GM12801 (cell line): ENCODE results near the gene HOXC12.

Experiments used
- TF ChIP-seq, protein P1 (sequence below): IDR thresholded peaks from one replicate; pipeline ENCODE4 v1.5.1; 2011; ENCODE audit warnings: control low read depth; ENCODE audit not compliant: insufficient read length; ENCODE audit errors: extremely low read depth

HOXC12 gene

DNA sequence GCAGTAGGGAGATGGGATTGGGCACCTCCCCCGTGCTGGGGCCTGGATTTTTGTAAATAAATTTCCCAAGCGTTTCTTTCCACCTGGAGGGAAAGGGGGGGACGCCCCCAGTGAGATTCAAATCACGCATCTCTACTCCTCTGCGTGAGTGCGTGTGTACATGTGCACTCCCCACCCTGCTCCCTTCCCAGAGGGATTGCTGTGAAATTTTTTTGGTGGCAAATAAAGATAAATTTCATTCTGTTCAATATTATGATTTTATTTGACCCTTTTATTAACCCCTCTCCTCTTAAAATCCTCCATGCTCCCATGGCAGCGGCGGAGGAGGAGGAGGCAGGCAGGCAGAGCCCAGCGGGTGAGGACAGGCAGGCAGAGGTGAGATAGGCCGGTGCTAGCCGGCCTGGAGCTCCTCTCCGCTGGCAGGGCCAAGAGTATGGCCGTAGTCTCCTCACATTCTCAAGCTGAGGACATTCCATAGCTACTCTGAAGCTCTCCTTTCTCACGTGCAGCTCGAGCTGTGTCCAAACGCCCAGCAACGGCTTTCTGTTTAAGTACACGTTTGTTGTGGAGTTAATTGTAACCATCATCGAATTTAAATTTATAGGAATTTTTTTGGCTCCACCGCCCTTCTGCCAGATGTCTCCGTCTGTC, 21.6 kb downstream of the HOXC12 start:
- TF ChIP-seq, protein P1, sequence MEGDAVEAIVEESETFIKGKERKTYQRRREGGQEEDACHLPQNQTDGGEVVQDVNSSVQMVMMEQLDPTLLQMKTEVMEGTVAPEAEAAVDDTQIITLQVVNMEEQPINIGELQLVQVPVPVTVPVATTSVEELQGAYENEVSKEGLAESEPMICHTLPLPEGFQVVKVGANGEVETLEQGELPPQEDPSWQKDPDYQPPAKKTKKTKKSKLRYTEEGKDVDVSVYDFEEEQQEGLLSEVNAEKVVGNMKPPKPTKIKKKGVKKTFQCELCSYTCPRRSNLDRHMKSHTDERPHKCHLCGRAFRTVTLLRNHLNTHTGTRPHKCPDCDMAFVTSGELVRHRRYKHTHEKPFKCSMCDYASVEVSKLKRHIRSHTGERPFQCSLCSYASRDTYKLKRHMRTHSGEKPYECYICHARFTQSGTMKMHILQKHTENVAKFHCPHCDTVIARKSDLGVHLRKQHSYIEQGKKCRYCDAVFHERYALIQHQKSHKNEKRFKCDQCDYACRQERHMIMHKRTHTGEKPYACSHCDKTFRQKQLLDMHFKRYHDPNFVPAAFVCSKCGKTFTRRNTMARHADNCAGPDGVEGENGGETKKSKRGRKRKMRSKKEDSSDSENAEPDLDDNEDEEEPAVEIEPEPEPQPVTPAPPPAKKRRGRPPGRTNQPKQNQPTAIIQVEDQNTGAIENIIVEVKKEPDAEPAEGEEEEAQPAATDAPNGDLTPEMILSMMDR: no peak

DNA sequence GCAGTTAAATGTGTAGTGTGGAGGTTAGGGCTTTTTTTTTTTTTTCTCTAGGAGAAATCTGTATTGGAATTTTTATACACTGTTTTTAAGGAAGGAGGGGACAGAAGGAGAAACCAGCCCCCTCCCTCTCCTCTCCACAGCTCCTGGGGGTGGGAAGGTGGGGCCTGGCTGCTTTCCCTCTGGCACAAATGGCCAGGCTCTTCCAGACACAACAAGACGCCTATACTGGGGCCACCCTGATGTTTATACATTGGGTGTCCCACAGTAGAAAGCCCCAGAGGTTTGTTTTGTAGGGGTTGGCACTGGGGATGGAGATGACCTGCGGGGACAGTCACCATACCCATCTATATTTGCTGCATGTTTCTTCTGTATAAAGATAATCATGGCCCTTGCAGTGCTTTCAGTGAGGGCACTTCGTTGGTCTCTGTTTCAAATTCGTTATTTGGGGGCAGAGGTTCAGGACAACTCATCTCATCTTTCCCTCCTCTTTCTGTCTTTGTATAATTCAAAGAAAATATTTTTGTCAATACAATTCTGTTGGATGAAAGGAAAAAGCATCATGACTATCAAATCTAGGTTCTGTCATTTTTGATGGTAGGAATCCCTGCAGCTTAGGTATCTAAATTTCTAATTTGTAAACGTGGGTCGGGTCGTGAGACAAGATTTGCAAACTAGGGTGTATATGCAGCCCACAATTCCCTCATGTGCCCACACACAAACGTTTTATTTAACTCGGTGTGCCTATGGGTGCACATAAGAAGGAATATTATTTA, 22.3 kb downstream of the HOXC12 start:
- TF ChIP-seq, protein P1: no peak

DNA sequence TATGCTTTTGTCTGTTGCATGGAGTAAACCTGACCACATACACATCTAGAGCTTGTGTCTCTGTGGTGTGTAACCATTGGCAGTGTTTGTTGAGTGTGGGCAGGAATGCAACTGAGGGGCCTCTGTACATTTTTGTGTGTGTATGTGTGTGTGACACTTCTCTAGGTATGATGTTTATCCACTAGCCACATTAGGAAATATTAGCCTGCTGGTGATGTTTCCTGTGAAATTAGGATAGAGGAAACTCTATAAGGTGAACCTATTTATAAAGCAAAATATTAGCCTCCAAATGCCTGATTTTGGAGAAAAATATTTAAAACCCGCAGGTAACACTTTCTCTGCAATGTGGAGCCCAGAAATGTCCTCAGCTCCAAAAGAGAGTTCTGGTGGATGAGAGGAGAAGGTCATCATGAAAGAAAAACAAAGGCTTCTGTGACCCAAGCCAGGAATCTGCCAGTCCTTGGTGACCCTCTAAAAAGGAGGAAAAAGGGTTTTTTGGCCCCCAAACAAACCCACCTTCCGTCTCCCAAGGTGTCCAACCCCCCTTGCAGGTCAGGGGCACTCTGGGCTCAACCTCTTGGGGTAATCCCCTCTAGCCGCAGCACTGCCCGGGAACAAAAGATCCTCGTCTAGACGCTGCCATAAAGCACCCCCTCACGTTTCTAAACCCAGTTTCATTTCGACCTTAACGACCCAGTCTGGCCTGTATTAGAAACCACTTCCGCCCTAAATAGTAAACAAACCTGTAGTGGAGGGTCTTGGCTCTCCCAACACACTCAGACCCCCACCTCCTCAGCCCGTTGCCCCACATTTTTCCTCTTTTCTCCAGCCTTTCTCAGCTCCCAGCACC, 23.1 kb downstream of the HOXC12 start:
- TF ChIP-seq, protein P1: no peak

DNA sequence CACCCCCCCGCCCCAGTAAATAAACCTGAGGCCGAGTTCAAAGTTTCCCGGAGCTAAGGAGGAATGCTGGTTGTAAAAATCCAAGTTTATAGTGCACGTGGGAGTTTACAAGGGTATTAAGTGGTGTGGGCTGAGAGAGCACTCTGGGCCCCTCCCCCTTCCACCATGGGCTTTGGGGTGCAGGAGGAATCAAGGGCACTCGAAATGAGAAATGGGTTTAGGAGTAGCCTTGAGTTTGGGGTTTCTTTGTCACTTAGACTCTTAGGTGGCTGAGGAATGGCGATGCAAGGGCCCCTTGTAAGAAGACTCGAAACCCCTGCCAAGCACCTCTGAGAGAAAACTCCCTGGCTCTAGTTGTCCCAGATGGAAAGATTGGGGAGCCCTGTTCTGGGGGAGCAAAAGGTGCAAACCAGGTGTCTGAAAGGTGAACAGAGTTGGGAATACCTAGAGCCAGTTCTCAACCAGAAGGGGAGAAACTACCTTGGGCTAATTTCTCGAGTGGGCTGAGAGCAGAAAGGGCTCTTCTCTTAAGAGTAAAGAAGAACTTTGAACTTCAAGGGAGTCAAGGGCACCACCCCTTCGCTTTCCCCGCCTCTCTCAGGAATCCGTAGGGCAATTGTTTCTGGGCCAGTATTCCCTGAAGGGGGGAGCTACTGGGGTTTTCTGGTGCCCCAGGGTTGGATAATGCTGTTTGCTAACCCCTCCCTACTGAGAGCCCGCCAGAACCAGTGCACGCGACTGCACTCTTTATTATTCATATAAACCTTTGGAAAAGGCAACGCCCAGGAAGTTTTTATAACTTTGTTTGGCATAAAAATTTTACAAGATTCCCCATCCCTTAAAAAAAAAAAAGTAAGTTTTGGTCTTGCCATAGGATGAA, 24.0 kb downstream of the HOXC12 start:
- TF ChIP-seq, protein P1: no peak

DNA sequence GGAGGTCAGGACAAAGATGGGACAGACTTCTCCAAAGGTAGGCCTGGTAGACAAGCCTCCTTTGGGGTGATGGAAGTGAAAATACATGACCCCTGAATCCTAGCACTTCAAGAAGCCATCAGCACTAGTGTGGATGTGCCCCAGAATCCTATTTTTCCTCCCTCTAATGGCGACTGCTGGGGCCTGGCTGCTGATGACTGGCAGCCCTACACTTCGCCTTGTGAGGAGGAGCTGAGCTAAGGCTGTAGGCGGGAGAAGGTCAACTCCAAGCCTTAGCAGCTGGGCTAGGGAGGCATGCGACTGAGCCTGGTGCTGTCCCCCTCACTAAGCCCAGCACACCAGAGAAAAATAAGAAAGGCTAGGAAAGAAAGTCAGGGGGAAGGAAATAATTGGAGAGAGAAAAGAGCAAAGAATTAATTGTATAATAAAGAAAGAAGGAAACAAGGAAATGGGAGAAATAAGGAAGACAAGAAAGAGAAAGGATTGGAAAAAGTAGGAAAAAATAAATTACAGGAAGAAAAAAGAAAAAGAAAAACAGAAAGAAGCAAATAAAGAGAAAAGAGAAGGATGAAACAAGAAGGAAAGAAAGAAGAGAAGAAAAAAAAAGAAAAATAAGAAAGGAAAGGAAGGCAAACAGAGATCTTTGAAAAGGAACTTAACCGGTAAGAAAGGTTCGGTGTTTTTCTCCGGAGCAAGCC, 25.6 kb downstream of the HOXC12 start:
- TF ChIP-seq, protein P1: no peak

DNA sequence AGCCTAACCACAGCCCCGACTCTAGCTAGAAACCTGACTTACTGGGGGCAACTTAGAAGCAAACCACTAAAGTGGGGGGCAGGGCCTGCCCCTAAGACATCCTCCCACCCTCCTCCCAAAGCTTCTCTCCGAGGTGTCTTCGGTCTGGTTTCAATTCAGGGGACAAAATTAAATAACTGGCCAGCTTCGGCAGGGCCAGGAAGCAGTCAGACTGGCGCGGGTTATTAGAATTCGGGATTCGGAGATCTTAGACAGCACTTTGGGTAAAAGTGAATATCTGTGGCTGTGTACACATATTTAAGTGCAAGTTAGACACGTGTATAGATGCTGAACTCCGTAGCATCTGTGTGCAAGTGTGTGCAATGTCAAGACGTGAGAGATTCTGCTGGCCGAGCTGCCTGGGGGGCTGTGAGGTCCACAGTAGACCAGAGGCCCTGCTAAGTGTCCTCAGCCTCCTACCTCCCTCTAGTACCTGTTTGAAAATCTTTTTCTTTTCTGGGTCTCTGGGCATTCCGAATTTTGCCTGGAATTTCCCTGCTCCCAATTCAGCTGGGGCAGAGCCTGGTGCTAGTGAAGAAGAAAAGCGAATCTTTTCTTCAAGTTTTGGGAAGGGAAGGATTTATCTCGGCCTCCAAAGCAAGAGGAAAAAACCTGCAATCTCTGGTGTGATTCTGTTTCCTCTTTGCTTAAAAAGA, 26.2 kb downstream of the HOXC12 start:
- TF ChIP-seq, protein P1: no peak
